Retina (tissue), 1 donor: ENCODE measurements around the gene PUS7.
"Not testable (repeated sequence)": the region's sequence is repeated elsewhere in the genome, so short reads cannot be mapped to it uniquely, and the experiment has no call there.

Experiments used
- DNase-seq: peaks from one replicate; pipeline ENCODE4 v3.0.0-alpha.2; 2016

Gene PUS7

DNA sequence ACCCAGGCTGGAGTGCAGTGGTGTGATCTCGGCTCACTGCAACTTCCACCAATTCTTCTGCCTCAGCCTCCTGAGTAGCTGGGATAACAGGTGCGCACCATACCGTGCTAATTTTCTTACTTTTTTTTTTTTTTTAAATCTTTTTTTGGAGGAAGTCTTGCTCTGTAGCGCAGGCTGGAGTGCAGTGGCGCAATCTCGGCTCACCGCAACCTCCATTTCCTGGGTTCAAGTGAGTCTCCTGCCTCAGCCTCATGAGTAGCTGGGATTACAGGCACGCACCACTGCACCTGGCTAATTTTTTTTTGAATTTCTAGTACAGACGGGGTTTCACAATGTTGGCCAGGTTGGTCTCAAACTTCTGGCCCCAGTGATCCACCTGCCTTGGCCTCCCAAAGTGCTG, 79.9 kb downstream of the PUS7 start:
- DNase-seq, result not testable (repeated sequence)

DNA sequence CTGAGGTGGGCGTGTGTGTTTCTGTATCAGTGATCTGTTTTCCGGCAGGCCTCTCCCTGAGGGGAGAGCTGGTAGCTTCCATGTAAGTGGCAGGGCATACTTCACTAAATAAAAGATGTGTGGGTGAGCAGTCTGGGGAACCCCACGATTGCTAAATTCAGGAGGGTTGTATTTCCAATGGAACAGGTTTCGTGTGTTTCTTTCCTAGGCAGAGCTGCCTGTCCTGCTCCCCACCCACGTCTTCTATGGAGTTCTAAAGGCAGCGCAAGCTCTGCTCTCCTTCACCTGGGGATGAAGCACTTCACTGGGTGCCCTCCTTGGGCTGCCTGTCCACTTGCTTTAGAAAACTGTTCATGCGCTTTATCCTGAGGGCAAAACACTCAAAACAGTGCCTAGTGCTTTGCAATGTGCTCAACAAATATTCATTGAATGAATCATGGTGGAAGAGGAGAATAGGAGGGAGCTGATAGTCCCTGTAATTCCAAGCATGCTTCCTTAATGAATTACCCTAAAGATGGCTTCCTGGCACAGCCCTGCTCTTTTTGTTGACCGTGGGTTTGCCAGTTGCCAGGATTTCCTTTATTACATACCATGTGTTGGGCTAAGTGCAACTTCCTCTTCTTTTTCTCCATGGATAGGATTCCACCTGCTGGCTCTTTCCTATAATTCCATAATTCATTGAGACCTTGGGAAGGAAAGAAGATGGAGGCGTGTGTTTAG, 82.7 kb downstream of the PUS7 start:
- no peak for DNase-seq

DNA sequence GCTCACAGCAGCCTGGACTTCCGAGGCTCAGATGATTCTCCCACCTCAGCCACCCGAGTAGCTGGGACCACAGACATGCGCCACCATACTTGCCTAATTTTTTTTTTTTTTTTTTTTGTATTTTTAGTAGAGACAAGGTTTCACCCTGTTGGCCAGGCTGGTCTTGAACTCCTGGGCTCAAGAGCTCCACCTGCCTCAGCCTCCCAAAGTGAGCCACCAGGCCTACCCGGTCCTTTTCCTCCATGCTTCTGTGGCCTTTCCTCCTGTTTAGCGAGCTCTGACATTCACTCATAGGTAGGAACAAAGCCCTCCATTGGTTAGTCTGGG, 83.3 kb downstream of the PUS7 start:
- DNase-seq, result no peak

DNA sequence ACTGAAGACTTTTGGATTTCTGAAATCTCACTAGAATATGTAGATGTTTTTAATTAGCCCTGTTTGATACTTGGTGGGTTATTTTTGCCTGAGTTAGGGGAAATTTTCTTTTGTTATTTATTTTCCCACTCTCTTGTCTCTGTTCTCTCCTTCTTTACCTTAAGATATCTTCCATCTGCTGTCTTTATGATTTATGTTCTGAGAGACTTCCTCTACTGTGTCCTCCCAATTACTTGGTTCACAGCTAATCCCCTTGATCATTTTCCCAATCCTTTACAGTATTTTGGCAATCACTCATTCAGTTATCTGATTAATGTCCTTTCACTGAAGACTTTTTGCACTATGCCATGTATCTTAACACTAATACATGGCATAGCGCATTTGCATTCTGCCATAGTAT, 83.8 kb downstream of the PUS7 start:
- no peak for DNase-seq

DNA sequence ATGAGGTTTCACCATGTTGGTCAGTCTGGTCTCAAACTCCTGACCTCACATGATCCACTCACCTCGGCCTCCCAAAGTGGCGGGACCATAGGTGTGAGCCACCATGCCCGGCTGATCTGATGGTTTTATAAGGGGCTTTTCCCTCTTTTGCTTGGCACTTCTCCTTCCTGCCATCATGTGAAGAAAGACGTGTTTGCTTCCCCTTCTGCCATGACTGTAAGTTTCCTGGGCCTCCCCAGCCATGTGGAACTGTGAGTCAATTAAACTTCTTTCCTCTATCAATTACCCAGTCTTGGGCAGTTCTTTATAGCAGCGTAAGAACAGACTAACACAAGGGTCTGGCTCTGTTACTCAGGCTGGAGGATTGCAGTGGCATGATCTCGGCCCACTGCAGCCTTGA, 84.7 kb downstream of the PUS7 start:
- not testable (repeated sequence) for DNase-seq

DNA sequence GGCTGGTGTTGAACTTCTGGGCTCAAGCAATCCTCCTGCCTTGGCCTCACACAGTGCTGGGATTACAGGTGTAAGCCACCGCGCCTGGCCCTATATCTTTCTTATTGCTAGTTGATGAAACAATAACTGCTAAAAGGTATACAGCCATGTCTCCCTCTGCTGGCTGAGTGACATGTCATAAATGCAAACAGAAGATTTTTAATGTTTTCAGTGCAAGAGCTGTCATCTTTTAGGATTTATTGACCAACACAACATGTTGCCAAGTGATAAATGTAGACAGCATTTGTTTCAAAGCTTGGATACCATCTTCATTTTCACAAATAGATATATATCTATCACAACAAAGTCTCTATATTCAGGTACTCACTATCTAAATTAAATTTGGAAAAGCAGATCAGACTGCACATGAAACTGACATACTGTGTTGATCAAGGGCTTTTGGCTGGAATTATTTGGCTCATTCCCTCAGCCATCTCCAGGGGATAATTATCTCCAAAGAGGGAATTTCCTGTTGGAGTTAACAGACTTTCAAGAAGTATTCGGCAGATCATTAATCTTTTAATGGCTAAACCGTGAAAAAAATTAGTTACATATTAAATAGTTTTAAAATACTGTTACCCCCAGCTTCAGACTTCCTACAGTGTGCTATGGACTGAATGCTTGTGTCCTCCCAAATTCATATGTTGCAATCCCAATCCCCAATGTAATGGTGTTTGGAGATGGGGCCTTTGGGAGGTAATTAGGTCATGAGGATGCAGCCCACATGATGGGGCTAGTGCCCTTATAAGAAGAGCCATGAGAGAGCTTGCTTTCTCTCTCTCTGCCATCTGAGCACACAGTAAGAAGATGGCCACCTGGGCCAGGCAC, 92.1 kb downstream of the PUS7 start:
- no peak for DNase-seq

DNA sequence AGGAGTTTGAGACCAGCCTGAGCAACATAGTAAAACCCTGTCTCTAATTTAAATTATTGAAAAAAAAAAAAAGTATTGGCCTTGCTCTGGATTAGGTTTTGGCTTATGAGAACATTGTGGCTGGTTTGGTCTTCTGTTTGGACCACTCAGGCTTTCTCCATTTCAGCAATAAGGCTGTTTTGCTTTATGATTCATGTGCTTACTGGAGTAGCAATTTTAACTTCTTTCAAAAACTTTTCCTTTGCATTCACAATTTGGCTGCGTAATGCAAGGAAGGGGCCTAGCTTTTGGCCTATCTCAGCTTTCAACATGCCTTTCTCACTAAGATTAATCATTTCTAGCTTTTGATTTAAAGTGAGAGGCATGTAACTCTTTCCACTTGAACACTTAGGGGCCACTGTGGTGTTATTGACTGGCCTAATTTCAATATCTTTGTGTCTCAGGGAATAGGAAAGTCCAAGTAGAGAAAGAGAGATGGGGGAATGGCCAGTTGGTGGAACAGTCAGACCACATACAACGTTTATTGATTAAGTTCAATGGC, 95.4 kb downstream of the PUS7 start:
- no peak for DNase-seq

DNA sequence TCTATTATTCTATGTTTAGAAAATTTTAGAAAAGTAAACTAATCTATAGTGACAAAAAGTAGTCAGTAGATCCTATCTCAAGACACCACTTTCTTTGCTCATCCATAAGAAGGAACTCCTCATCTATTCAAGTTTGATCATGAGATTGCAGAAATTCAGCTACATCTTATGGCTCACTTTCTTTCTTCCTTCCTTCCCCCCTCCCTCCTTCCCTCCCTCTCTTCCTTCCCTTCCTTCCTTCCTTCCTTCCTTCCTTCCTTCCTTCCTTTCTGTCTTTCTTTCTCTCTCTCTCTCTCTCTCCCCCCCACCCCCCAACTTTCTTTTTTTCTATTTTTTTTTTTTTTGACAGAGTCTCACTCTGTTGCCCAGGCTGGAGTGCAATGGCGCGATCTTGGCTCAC, 98.1 kb downstream of the PUS7 start:
- DNase-seq, result no peak

DNA sequence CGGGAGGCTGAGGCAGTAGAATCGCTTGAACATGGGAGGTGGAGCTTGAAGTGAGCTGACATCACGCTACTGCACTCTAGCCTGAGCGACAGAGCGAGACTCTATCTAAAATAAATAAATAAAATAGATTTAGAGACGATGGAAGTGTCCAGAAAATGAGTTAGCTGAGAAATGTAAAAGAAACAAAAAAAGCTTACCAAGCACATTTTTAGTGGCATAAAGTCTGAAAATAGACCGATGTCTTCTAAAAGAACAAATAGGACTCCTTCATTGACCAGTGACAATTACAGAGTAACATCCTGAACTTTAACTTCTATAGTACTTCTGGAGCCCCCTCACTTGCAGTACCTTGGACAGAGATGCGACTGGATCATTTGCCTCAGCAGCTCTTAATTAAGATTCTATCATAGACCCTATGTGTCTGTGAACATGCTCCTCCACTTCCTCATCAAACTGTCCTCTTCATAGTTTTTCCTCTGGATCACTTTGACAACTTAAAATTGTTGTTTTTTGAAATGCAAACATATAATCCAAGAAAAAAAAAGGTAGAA, 108.1 kb downstream of the PUS7 start:
- no peak for DNase-seq

DNA sequence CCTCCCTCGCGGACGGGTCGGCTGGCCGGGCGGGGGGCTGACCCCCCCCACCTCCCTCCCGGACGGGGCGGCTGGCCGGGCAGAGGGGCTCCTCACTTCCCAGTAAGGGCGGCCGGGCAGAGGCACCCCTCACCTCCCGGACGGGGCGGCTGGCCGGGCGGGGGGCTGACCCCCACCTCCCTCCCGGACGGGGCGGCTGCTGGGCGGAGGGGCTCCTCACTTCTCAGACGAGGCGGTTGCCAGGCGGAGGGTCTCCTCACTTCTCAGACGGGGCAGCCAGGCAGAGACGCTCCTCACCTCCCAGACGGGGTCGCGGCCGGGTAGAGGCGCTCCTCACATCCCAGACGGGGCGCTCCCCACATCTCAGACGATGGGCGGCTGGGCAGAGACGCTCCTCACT, 111.3 kb downstream of the PUS7 start:
- not testable (repeated sequence) for DNase-seq

DNA sequence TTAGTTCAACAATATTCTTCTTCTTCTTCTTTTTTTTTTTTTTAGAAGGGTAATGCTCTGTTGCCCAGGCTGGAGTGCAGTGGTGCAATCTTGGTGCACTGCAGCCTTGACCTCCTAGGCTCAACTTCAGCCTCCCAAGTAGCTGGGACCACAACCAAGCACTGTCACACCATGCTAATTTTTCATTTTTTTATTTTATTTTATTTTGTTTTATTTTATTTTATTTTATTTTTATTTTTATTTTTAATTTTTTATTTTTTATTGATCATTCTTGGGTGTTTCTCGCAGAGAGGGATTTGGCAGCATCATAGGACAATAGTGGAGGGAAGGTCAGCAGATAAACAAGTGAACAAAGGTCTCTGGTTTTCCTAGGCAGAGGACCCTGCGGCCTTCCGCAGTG, 112.3 kb downstream of the PUS7 start:
- not testable (repeated sequence) for DNase-seq

DNA sequence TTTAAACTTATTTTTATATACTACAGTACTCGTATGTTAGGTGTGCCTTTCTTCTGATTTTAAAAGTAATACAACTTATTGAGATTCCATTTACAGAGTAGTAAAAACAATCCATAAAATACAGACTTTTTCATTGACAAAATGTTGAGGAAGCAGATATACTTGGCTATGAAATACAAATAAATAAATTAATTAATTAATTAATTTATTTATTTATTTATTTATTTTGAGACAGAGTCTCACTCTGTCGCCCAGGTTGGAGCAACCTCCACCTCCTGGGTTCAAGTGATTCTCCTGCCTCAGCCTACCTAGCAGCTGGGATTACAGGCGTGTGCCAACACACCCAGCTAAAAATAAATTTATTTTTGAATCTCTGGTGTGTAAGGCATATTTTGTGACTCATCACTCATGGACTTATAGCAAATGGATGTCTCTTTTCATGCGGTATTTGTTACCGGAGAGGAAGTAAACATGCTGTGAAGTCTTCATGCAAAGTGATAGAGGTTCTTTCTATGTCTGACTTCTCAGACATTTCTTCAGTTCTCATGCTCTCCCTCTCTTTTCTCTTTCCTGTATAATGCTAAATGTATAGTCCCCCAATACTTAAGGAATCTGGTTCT, 113.2 kb downstream of the PUS7 start:
- DNase-seq, result no peak
